ENCODE measurements around the gene CYP26B1.

GRCh38 chr2:72121153-72121552, 26.5 kb downstream of the CYP26B1 start:
- TF ChIP-seq EP300 (IDR thresholded peaks at IDR 0.05; ENCODE audit: borderline replicate concordance): no peak
- no peak for TF ChIP-seq TCF12 (IDR thresholded peaks at IDR 0.05; ENCODE audit: low read depth)
- no peak for TF ChIP-seq RAD21 (IDR thresholded peaks at IDR 0.05; ENCODE audit: low read depth)
- no peak for TF ChIP-seq YY1 (IDR thresholded peaks at IDR 0.05; ENCODE audit: low read depth)
